ENCODE measurements around the gene KSR2.

Gene KSR2

GRCh38 chr12:117743761-117744160, 225.0 kb downstream of the KSR2 start:
- Histone ChIP-seq H3K4me3 (ENCODE audit: low read depth, low read length, poor library complexity, severe bottlenecking) (no peak overlapping the region), H3K36me3 (ENCODE audit: insufficient read depth, low read length) (no peaks in the 10 kb centered on the region), H2AFZ (ENCODE audit: low read length) (no peak overlapping the region), H3K9me2 (ENCODE audit: low read depth, low read length) (no peaks in the 10 kb centered on the region), H4K20me1 (ENCODE audit: insufficient read depth, low read length) (no peaks in the 10 kb centered on the region), H3K27me3 (ENCODE audit: insufficient read depth, low read length) (no peaks in the 10 kb centered on the region), H3K4me2 (ENCODE audit: low read length) (no peak overlapping the region), H3K79me2 (ENCODE audit: insufficient read depth, low read length) (no peaks in the 10 kb centered on the region), H3K27ac (ENCODE audit: low read depth, low read length, poor library complexity, severe bottlenecking) (no peak overlapping the region), H3K9ac (ENCODE audit: low read length) (no peak overlapping the region), H3K9me3 (ENCODE audit: low read length) (no peaks in the 10 kb centered on the region), H3F3A (ENCODE audit: insufficient read depth, low read length) (no peaks in the 10 kb centered on the region), H3K4me1 (ENCODE audit: insufficient read depth, low read length, severe bottlenecking) (no peaks in the 10 kb centered on the region)
- TF ChIP-seq EZH2 (IDR thresholded peaks at IDR 0.05; ENCODE audit: borderline replicate concordance, low read length) (no peak), CTCF (IDR thresholded peaks at IDR 0.05; ENCODE audit: low read length) (no peak)

- Histone ChIP-seq H3K4me3 (ENCODE audit: low read depth, low read length, poor library complexity, severe bottlenecking) (no peak overlapping the region), H3F3A (ENCODE audit: insufficient read depth, low read length) (no peaks in the 10 kb centered on the region), H3K9ac (ENCODE audit: low read length) (no peak overlapping the region), H3K27me3 (ENCODE audit: insufficient read depth, low read length) (no peaks in the 10 kb centered on the region), H3K4me1 (ENCODE audit: insufficient read depth, low read length, severe bottlenecking) (no peaks in the 10 kb centered on the region), H2AFZ (ENCODE audit: low read length) (no peak overlapping the region), H3K36me3 (ENCODE audit: insufficient read depth, low read length) (no peaks in the 10 kb centered on the region), H3K9me2 (ENCODE audit: low read depth, low read length) (no peaks in the 10 kb centered on the region), H3K27ac (ENCODE audit: low read depth, low read length, poor library complexity, severe bottlenecking) (no peak overlapping the region), H3K4me2 (ENCODE audit: low read length) (no peak overlapping the region), H4K20me1 (ENCODE audit: insufficient read depth, low read length) (no peaks in the 10 kb centered on the region), H3K9me3 (ENCODE audit: low read length) (no peaks in the 10 kb centered on the region), H3K79me2 (ENCODE audit: insufficient read depth, low read length) (no peaks in the 10 kb centered on the region)
- TF ChIP-seq CTCF (IDR thresholded peaks at IDR 0.05; ENCODE audit: low read length): no peak
- TF ChIP-seq EZH2 (IDR thresholded peaks at IDR 0.05; ENCODE audit: borderline replicate concordance, low read length): no peak
Measured at GRCh38 chr12:117742721-117743120, 226.1 kb downstream of the KSR2 start.

- Histone ChIP-seq H3K4me1 (ENCODE audit: insufficient read depth, low read length, severe bottlenecking) (no peaks in the 10 kb centered on the region), H3K4me3 (ENCODE audit: low read depth, low read length, poor library complexity, severe bottlenecking) (no peak overlapping the region), H3K36me3 (ENCODE audit: insufficient read depth, low read length) (no peaks in the 10 kb centered on the region), H3K9me2 (ENCODE audit: low read depth, low read length) (no peaks in the 10 kb centered on the region), H3K27ac (ENCODE audit: low read depth, low read length, poor library complexity, severe bottlenecking) (no peak overlapping the region), H2AFZ (ENCODE audit: low read length) (no peak overlapping the region), H3K9me3 (ENCODE audit: low read length) (no peaks in the 10 kb centered on the region), H3K79me2 (ENCODE audit: insufficient read depth, low read length) (no peaks in the 10 kb centered on the region), H3F3A (ENCODE audit: insufficient read depth, low read length) (no peaks in the 10 kb centered on the region), H3K9ac (ENCODE audit: low read length) (no peak overlapping the region), H4K20me1 (ENCODE audit: insufficient read depth, low read length) (no peaks in the 10 kb centered on the region), H3K4me2 (ENCODE audit: low read length) (no peak overlapping the region), H3K27me3 (ENCODE audit: insufficient read depth, low read length) (no peaks in the 10 kb centered on the region)
- TF ChIP-seq EZH2 (IDR thresholded peaks at IDR 0.05; ENCODE audit: borderline replicate concordance, low read length) (no peak), CTCF (IDR thresholded peaks at IDR 0.05; ENCODE audit: low read length) (no peak)
Measured at GRCh38 chr12:117738233-117738632, 230.6 kb downstream of the KSR2 start.
